ENCODE measurements around the gene UBE2E3. TPM values are rescaled to one million over a fixed set of nuclear protein-coding genes. Genes with fewer than 3 reads are reported as not detected.

The UBE2E3 gene
- total and polyA plus RNA-seq, 2 experiments from 2014 or later = 111 to 112 TPM

GRCh38 chr2:180990794-180991193 is 10.4 kb downstream of the UBE2E3 start:
- Histone ChIP-seq H3K9me2 (ENCODE audit: insufficient read depth) (no peaks in the 10 kb centered on the region), H3K4me3 (no peak overlapping the region), H3K4me2 (no peak overlapping the region), H3K27me3 (ENCODE audit: insufficient read depth) (no peaks in the 10 kb centered on the region), H4K20me1 (replicated peaks; ENCODE audit: insufficient read depth) (peaks cover 4% of the 10 kb centered on the region; the same call in 1 of the 2 replicates), H3K36me3 (ENCODE audit: insufficient read depth) (no peaks in the 10 kb centered on the region), H3K27ac (ENCODE audit: low read depth) (no peak overlapping the region), H3K79me2 (replicated peaks; ENCODE audit: insufficient read depth) (peaks cover 100% of the 10 kb centered on the region), H2AFZ (no peak overlapping the region), H3F3A (replicated peaks; ENCODE audit: low read depth) (no peaks in the 10 kb centered on the region), H3K4me1 (ENCODE audit: insufficient read depth) (peaks cover 44% of the 10 kb centered on the region)
- Mint-ChIP-seq H3K4me1 (peaks cover 58% of the 10 kb centered on the region), H3K9me3 (no peaks in the 10 kb centered on the region), H3K27me3 (ENCODE audit: insufficient read depth, low read depth, poor library complexity) (no peaks in the 10 kb centered on the region), H3K4me3 (no peak overlapping the region), H3K36me3 (ENCODE audit: low read depth) (peaks cover 11% of the 10 kb centered on the region; the same call in 2 of the 3 replicates), H3K27ac (no peak overlapping the region; the same call in 1 of the 2 replicates)
- DNase-seq (ENCODE audit: low spot score) (no peak), ATAC-seq (no peak)
- TF ChIP-seq POLR2AphosphoS5 (IDR thresholded peaks at IDR 0.05; ENCODE audit: low read depth) (no peak), EZH2 (IDR thresholded peaks at IDR 0.05; ENCODE audit: low read depth, unreplicated experiment) (no peak), NANOG (IDR thresholded peaks at IDR 0.05; ENCODE audit: borderline replicate concordance) (no peak), STAT1 (IDR thresholded peaks at IDR 0.05; ENCODE audit: unreplicated experiment) (no peak), CREB1 (CRISPR knock-in tag; IDR thresholded peaks at IDR 0.05; ENCODE audit: low read depth) (no peak), ZNF331 (CRISPR knock-in tag; IDR thresholded peaks at IDR 0.05; ENCODE audit: low read depth) (no peak), REST (IDR thresholded peaks at IDR 0.05; ENCODE audit: unreplicated experiment) (no peak), ZNF114 (CRISPR knock-in tag; IDR thresholded peaks at IDR 0.05) (no peak), JUNB (IDR thresholded peaks at IDR 0.05; ENCODE audit: unreplicated experiment) (no peak), CTCF (conservative IDR thresholded peaks at IDR 0.05; ENCODE audit: low read depth in 2 of 2) (no peak), ZNF462 (CRISPR knock-in tag; IDR thresholded peaks at IDR 0.05) (no peak), ETS1 (IDR thresholded peaks at IDR 0.05) (no peak), EZH2phosphoT487 (IDR thresholded peaks at IDR 0.05; ENCODE audit: unreplicated experiment) (no peak)

All from GM23338 (cell line).